OCI-LY3 (cell line): ENCODE results near the gene CNTN5.

Experiments used
- EZH2phosphoT487 ChIP-seq: fragments of 200-600 bp; shearing (Covaris generic); IDR thresholded peaks from 2 replicates; pipeline ENCODE4 v1.6.1; 2018; ENCODE audit warnings: antibody characterized with exemption, mixed run types, low read depth
- TF ChIP-seq, protein P1 (sequence below): fragments of 200-600, 300-600 bp; sonication (generic); IDR thresholded peaks from 2 replicates; pipeline ENCODE4 v1.5.1; 2014; ENCODE audit warnings: antibody characterized with exemption, low read length, low read depth

DNA sequence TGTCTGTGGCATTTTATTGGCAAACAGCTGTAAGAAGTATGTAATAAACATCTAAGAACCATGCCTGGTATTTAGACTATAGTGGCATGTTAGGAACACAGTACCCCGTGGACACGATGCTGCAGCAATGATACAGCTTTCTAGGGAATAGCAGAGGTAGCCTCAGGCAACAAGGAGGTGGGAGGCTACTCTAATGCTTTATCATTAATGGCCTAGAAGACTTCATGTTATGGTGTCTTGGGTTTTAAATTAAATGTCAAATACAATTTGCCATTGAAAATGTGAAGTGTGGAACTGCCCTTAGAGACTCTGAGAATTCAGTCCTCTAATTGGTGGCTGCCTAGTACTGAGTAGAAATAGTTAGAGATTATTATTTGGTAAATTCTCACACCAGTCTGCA is 516.9 kb downstream of the CNTN5 start:
- TF ChIP-seq, protein P1, sequence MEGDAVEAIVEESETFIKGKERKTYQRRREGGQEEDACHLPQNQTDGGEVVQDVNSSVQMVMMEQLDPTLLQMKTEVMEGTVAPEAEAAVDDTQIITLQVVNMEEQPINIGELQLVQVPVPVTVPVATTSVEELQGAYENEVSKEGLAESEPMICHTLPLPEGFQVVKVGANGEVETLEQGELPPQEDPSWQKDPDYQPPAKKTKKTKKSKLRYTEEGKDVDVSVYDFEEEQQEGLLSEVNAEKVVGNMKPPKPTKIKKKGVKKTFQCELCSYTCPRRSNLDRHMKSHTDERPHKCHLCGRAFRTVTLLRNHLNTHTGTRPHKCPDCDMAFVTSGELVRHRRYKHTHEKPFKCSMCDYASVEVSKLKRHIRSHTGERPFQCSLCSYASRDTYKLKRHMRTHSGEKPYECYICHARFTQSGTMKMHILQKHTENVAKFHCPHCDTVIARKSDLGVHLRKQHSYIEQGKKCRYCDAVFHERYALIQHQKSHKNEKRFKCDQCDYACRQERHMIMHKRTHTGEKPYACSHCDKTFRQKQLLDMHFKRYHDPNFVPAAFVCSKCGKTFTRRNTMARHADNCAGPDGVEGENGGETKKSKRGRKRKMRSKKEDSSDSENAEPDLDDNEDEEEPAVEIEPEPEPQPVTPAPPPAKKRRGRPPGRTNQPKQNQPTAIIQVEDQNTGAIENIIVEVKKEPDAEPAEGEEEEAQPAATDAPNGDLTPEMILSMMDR, result no peak
- no peak for TF ChIP-seq EZH2phosphoT487
